SIG-M5 treated with dmso at 0.1 percent for 504 hours (cell line): ENCODE results near the gene NBPF15.
"Not testable (repeated sequence)": the region's sequence is repeated elsewhere in the genome, so short reads cannot be mapped to it uniquely, and the experiment has no call there.

ENCODE experiments used
- DNase-seq: peaks from one replicate; lab custom pipeline; 2025; ENCODE audit not compliant: unreplicated experiment; lab: John Stamatoyannopoulos, UW

NBPF15 gene

DNA sequence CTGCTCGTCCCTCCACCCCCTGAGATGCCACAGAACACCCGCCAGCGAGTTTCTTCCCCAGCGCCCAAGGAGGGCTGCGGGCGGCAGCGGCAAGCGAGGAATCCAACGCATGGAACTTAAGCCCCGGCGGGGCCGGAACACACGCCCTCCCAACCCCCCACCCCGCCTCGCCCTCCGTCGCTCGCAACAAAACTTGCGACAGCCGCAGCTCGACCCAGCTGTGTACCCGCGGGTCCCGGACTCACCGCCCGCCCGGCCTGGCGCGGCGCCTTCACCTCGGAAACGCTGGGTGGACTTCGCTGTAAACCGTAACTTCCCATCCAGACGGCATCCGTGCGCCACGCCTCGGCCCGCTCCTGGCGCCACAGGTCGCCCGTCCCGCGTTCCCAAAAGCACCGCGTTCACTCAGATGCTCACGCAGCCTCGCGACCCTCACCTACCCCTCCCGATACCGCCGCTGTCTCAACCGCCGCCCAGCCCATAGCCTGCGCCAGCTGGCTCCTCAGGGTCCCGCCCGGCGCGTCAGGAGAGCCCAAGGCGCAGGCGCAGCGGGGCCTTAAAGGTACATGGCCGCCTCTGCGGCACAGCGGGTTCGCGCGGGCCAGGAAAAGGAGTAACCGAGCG is at the start of gene NBPF15:
Gene NBPF15, minus strand, starts transcription at position 534 of the 624 bp plus-strand sequence. CDS start 21,666 bp downstream, outside the sequence.
- DNase-seq, result not testable (repeated sequence)

DNA sequence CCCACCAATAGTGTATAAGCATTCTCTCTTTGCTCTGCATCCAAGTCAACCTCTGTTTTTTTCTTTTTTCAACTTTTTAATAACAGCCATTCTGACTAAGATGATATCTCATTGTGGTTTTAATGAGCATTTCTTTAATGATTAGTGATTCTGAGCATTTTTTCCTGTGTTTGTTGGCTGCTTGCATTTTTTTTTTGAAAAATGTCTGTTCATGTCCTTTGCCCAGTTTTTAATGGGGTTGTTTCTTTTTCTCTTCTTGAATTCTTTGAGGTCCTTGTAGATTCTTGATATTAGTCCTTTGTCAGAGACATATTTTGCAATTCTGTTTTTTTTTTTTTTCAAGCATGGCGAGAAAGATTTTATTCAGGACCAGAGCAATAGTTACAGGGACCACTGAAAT is 35.0 kb upstream of the NBPF15 start:
- DNase-seq, result not testable (repeated sequence)

DNA sequence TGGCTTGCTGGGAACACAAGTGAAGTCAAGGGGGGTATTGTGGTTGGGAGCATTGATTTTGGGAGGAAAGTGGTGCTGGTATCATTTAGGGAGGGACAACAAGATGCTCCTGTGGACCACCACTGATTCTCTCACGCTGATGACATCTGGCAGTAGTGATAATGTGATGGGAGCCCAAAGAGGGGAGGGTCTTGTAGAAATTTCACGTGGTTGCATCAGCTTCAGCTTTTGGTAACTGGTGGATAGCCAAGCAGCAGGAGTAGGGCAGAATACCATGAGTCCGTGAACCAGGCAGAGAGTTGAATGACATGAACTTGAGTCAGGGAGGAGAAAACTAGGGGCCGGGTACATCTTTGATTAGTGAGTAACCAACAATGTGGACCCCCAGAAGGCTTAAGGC is 32.7 kb upstream of the NBPF15 start:
- DNase-seq, result not testable (repeated sequence)

DNA sequence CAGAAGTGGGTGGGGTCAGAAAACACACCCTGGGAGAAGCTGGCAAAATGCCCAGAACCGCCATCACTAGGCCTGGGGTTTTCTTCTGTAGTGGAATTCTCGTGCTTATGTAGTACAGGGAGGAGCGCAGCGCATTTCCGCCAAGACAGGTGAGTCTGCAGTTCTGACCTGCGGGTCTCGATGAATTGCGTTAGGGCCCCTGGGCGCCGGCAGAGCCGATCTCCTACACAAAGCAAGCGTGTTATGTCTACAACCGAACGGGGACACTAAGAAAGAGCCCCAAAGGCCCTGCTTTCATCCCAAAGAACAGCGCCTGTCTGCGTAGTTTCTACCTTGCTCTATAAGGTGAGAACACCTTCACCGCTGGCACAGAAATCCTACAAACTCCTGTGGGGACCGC is 28.9 kb upstream of the NBPF15 start:
- DNase-seq, result not testable (repeated sequence)

DNA sequence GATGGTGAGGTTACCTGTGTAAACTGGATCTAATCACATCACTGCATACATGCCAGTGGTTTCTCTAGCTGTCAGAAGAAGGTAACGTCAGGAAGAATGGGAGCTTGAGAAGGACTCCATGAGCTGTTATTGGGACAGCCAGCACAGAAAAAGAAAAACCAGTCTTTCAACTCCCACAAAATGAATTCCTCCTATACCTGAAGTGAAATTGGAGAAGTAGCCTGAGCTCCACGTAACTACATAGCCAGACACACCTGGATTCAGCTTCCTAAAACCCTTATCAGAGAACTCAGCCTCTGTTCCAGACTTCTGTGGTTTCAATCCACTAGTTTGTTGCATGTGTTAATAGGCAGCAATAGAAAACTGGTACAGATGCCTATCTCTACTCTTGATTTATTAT is 25.5 kb upstream of the NBPF15 start:
- DNase-seq, result peak; percentile 33

DNA sequence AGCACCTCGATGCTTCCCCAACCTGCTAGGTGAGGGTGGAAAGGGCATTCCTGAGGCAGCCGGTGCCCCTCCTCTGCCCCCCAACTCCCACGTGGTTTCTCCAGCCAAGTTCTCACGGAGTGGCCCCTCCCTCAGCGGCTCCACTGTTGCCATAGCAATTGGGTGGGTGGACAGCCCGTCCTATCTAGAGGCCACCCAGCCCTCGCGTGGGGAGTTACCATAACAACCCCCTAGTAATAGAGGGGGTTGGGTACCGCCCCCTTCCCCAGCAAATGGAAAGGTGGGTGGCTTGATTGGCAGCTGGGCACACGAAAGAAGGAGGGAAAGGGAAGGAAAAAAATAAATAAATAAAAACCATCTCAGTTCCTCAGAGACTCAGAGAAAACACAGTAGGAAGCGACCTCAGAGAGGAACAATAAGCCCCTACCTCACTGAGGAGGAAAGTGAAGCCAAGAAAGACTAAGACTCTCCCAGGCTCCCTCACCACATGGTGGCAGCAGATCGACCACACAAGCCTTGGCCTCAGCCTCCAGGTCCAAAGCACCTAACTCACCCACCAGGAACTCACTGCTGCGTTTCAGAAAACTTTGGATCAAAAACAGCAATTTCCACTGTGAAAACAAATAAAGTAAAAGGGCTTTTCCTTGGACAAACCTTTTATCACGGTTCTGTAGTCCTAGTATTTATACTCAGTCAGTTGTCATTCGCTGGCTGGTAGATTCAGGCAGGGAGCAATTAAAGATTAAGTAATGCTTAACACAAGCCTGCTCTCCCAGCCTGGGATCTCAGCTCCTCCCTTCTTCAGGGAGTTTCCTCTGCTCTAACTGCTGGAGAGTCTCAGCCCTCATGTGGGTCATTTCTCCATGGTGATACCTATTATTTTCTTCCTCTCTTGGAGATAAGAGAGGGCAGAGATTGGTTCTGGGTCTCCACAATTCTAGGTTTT is 23.9 kb upstream of the NBPF15 start:
- not testable (repeated sequence) for DNase-seq

DNA sequence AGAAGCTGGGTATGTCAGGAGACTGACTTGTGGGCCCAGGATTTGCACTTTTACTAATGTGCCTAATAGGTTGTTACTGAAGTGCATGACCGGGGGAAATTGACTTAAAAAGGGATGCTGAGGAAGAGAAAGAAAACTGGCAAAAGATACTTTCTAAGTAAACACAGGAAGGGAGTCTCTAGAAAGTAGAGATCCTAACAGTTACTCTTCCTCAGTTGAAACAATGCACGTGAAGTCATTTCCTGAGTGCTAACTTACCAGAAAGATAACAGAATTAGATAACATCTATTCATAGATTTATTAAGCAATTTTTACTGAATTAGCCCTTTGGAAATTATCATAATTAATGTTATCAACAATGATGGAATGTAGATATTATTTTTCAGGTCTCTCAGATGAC is 12.4 kb upstream of the NBPF15 start:
- DNase-seq, result not testable (repeated sequence)

- not testable (repeated sequence) for DNase-seq
Measured at GRCh38 chr1:144471434-144471833, 10.0 kb upstream of the NBPF15 start.

DNA sequence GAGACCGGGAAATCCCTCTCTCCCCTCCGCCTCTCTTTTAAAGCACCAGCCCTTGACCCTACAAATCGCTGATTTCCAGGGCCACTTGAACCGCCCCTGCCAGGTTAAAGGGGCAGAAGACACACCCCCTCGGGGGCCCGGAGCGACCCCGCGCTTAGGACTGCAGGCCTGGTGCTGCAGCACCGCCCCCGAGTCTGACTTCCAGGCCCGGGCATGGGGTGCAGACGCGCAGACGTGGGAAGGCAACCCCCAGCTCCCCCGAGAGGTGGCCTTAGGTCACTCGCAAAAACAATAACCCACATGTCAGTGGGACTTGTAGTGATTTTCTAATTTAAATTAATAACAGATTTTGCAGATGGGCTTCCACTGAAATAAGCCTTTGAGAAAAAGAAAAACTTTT is 309 bp upstream of the NBPF15 start:
- DNase-seq, result not testable (repeated sequence)

GRCh38 chr1:144460686-144461085 is 783 bp downstream of the NBPF15 start:
- not testable (repeated sequence) for DNase-seq

DNA sequence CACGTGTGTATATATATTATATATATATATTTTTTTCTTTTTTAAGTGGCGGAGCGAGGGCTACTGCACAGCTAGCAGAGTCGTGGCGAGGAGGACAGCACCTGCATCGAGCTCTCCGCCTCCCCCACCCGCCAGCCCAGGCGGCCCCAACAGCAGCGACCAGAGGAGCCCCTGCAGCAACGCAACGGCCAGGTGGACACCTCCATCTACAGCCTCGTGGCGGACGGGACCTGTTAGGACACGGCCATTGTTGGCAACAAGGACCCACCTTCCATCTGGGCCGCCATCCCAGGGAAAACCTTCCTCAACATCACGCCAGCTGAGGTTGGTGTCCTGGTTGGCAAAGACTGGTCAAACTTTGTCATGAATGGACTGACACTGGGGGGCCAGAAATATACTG is 19.1 kb downstream of the NBPF15 start:
- DNase-seq, result not testable (repeated sequence)

DNA sequence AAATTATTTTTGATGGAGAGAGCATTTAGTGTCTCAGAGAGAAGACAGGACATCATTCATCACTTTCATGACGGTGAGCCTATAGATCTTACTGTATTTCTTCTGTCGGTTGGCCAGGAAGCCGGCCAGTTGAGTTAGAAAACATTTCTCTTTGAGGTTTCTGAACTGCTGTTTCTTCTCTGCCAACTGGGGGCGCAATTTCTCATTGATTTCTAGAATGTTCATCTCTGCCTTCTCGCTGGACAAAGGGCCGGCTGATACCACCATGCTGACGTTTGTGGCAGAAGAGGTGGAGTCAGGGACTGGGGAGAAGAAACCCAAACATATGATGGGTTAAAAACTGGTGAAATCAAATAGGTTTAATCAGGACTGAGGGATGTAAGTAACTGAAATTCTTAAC is 21.7 kb downstream of the NBPF15 start:
- DNase-seq, result not testable (repeated sequence)

DNA sequence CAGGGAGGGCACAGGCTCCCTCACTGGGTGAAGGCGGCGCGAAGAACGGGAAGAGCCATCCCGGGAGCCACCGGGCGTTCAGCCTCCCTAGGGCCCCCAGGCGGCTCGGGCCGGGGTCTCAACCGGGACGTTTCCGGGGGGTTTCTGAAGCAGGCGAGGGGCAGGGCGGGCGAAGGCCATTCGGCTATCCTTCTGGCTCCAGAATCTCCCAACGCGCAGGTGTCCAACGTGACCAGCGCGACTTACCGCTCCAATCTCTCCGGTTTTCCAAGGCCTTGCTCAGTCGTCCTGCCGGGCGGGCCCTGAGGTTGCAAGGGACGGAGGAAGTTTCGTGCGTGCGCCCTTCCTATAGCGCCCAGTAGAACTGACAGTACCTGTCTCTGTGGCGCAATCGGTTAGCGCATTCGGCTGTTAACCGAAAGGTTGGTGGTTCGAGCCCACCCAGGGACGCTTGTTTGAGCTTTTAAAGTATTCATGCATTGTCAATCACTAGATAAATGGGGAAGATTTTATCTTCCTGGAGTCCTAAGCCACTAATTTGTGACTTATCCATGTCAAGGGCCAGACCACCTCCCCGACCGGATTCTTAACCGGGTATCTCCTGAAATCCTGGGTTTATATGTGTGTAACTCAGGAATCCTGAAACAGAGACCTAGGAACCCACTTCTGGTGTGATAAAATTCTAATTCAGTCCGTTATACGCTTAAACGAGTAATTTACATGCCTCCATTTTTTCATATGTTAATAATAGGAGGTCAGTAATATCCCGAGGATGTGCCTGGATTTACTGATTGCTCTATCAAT is 42.4 kb downstream of the NBPF15 start:
- DNase-seq, result not testable (repeated sequence)

DNA sequence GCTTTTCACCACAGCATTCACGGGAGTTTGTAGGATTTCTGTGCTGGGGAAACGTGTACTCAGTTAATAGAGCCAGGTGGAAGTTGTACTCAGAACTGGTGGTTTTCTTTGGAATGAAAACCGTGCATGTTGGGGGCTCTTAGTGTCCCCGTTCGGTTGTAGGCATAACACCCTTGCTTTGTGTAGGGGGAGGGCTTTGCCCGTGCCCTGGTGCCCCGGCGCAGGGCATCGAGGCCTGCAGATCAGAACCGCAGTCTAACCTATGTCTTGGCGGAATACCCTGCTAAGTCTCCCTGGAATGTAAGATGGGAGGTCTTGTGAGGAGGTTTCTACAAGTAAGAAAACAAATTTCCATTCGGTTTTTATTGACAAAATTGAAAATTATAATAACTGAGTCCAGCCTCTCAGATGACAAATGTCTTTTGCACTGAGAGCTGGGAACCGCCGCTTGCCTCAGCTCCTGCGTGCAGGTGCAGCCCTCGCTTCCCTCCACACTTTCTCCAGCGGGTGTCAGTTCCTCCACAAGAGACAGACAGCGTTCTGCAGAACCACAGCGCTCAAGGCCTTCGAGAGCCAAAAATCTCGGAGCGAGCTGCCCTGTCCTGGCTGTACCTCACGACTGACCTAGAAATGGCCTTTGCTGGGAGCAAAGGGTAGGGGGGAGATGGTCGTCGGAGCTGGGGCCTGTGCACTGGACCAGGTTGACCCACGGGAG is 47.9 kb downstream of the NBPF15 start:
- DNase-seq, result not testable (repeated sequence)

DNA sequence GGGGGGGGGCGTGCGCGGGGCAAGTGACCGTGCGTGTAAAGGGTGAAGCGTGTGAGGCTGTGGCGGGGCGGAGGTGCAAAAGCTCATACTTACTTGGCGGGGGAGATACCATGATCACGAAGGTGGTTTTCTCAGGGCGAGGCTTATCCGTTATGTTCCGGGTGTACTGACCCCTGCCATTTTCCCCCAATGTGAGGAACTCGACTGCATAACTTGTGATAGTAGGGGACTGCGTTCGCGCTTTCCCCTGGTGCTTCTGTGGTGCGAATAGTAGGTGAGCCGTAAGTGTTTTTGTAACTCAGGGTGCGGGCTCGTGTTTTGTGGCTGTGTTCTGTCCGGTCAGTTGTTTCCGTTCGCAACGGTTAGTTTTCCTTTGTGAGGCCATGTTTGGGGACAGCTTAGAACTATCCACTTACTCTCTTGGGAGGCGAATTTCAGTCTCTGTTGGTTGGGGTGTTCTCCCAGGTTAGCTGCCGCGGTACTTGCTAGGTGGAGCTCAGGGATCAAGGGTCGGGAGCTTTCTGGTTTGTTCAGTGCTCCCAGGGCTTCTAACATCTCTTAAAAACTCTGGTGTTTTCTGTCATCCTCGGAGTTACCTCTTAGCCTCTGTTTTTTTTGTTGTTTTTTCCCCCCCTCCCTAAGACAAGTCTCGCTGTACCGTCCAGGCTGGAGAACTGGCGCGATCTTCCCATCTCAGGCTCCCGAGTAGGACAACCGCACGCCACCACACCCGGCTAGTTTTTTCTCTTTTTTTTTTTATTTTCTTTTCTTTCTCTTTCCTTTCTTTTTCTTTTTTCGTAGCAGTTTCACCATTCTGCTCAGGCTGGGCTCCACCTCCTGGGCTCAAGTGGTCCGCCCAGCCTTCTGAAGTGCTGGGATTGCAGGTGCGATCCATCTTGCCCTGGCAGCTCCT is 48.7 kb downstream of the NBPF15 start:
- DNase-seq, result peak; percentile 99

DNA sequence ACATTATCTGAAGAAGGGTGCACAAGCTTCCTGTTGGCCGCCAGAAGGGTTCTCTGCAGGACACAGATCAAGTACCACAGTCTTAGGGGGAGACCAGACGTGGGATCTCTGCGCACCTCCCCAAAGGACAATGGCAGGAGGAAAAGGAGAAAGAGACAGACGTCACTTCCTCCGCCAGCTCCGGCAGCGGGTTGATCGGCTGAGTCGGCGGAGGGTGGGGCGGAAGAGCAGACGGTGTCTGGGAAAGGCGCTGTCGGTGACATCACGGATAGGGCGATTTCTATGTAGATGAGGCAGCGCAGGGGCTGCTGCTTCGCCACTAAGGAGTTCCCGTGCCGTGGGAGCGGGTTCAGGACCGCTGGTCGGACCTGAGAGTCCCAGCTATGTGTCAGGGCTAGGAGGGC is 49.4 kb downstream of the NBPF15 start:
- peak; percentile 85 for DNase-seq

GRCh38 chr1:144402807-144403206 is 58.7 kb downstream of the NBPF15 start:
- not testable (repeated sequence) for DNase-seq

DNA sequence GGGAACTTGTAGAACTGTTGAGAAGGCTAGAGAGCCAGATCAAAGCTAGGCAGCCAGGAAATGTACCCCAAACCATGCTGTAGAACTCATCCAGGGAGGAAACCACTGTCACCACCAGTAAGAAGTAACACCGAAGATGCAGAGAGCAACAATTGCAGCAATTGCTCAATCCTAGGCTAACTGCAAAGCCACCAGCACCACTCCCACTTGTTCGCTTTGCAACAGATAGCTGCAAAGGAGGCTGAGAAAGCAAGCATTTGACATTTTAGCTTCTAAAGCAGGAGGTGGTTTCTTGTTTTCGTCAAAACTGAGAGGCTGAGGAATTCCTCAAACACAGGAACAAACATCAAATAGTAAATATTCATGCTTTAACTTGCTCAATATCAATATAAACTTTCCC is 89.8 kb downstream of the NBPF15 start:
- not testable (repeated sequence) for DNase-seq
